ENCODE results near the gene PLCG1.

The PLCG1 gene

GRCh38 chr20:41219824-41220223, 82.5 kb downstream of the PLCG1 start:
- DNase-seq = no peak

- no peak for DNase-seq
Observed at GRCh38 chr20:41221614-41222218, 84.4 kb downstream of the PLCG1 start.

- DNase-seq = no peak
Observed at GRCh38 chr20:41222296-41222695, 85.0 kb downstream of the PLCG1 start.

GRCh38 chr20:41222703-41223102, 85.4 kb downstream of the PLCG1 start:
- DNase-seq = no peak

GRCh38 chr20:41223112-41223511, 85.8 kb downstream of the PLCG1 start:
- no peak for DNase-seq

- DNase-seq = no peak
Observed at GRCh38 chr20:41224281-41224680, 86.9 kb downstream of the PLCG1 start.

- DNase-seq = no peak
Observed at GRCh38 chr20:41225091-41225490, 87.7 kb downstream of the PLCG1 start.

- no peak for DNase-seq
Observed at GRCh38 chr20:41226426-41226825, 89.1 kb downstream of the PLCG1 start.

All from cortex of kidney (tissue), 1 donor.